HG03025 (cell line): ENCODE measurements around the gene B4GALT5.
"Not testable (repeated sequence)": the region's sequence is repeated elsewhere in the genome, so short reads cannot be mapped to it uniquely, and the experiment has no call there.

Experiments
- ATAC-seq: cut with Tn5 transposase; IDR thresholded peaks from one replicate; pipeline ENCODE4 v1.9.1; 2021; ENCODE audit warnings: mild to moderate bottlenecking, moderate library complexity; ENCODE audit not compliant: unreplicated experiment, low FRiP score

The B4GALT5 gene

DNA sequence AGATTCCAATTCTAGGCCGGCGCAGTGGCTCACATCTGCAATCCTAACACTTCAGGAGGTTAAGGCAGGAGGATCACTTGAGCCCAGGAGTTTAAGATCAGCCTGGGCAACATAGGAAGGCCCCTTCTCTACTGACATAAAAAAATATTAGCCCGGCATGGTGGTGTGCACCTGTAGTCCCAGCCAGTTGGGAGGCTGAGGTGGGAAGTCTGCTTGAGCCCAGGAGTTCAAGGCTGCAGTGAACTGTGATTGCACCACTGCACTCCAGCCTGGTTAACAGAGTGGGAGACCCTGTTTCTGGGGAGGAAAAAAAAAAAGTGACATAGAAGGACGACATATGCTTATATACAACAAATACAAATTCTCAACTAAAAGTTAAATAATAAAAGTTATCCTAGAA, 30.9 kb downstream of the B4GALT5 start:
- no peak for ATAC-seq

DNA sequence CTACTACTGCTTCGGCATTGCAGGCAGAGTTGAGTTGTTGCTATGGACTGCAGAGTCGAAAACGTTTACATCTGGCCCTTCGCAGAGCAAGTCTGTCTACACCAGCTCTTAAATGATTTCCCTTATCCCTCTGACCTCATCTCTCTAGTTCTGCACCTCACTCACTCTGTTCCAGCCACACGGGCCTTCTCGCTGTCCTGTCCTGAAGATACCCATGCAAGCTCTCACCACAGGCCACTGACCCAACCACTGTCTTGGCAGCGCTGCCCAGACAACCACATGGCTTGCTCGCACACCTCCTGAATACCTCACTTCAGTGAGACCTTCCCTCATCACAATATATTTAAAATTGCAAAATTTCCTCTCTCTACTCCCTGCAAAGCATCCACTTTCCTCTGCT, 31.4 kb downstream of the B4GALT5 start:
- no peak for ATAC-seq

DNA sequence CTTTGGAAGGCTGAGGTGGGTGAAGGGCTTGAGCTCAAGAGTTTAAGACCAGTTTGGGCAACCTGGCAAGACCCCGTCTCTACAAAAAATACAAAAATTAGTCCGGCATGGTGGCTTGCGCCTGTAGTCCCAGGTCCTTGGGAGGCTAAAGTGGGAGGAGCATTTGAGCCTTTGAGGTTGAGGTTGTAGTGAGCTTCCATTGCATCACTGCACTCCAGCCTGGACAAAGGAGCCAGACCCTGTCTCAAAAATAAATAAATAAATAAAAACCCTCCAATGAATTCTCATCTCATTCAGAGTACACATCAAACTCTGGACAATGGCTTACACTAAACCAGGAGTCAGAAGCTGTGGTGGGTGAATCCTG, 31.8 kb downstream of the B4GALT5 start:
- no peak for ATAC-seq

DNA sequence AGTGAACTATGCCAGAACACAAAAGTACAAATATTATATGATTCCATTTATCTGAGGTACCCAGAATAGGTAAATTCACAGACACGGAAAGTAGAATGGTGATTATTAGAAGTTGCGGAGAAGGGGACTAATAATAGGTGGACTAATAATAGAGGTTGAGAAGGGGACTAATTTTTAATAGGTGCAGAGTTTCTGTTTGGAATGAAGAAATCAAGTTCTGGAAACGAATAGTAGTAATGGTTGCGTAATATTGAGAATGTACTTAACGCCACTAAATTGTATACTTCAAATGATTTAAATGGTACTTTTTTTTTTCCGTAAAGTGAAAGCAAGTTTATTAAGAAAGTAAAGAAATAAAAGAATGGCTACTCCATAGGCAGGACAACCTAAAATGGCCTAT, 33.2 kb downstream of the B4GALT5 start:
- ATAC-seq: no peak

DNA sequence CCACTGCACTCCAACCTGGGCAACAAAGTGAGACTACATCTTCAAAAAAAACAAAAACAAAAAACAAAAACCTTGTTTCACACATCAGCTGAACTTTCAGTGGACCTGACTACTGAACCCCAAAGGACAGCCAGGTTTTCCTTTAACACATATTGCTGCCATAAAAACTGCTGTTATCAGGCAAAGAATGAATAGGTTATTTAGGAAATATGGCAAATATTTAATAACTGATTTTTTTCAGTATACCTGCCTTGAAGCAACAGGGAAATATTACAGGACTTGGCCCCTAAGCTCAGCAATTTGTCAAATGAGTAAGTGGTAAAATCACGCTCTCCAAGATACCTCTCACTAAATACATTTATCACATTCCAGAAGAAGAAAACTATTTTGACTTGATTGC, 34.0 kb downstream of the B4GALT5 start:
- ATAC-seq: no peak

DNA sequence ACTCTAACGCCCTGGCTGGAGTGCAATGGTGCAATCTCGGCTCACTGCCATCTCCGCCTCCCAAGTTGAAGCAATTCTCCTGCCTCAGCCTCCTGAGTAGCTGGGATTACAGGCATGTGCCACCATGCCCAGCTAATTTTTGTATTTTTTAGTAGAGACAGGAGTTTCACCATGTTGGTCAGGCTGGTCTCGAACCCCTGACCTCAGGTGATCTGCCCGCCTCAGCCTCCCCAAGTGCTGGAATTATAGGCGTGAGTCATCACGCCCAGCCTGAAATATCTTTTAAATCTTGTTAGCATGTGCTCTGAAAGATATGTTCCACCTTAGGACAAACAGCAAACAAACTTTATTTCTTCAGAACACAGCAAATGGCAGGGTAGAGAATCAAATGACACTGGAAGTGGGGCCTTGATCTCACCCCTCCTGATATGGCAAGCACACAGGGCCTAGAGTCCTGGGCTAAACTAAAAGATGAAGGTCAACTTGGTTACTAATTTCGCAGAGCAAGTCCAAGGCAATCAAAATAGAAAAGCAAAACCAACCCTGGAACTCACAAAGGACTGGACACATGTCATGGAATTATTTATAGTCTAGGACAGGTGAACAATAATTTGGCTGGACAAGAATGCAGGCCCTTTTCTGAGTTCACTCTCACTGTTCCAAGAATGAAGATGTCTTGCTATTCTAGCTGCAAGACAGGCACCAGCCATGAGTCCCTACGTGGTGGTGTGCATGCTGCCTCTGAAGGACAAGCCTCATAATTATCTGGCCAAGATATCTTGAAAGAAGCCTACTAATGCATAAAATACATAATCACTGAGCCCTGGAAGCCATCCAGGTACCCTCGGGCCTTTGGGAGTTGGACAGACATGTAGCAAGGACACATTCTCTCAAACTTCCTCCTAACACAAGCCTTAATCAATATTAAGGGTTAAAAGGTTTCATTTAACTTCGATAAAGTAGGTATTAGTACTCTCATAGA, 35.6 kb downstream of the B4GALT5 start:
- no peak for ATAC-seq

DNA sequence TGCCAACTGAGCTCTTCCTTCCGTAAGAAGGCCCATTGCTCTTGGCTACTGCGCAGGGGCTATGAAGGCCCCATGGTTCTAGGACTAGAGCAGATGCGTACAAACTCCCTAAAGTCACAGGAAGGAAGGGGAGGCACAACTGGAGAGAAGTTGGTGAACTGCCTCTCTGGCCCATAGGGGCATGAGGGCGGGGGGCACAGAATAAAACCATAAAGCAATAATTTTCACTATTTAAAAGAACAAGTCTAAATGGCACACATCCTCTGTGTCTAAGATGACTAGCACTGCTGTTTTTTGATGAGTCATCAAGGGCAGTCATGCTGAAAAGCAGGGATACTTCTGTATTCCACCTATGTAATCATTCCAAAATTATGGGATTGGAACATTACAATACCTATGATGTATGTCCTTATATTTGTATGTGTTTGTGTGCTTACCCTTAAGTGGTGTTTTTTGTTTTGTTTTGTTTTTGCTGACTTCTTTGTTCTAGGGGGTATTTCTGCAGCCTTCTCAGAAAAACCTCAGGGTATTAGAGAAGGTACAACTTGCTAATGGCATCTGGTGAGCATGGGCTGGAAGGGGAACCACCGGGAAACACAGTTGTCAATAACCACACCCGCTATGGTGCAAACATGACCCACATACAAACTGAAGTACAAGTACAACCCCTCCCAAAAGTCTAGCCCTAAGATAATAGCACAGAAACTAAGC, 36.9 kb downstream of the B4GALT5 start:
- peak; percentile 54 for ATAC-seq

DNA sequence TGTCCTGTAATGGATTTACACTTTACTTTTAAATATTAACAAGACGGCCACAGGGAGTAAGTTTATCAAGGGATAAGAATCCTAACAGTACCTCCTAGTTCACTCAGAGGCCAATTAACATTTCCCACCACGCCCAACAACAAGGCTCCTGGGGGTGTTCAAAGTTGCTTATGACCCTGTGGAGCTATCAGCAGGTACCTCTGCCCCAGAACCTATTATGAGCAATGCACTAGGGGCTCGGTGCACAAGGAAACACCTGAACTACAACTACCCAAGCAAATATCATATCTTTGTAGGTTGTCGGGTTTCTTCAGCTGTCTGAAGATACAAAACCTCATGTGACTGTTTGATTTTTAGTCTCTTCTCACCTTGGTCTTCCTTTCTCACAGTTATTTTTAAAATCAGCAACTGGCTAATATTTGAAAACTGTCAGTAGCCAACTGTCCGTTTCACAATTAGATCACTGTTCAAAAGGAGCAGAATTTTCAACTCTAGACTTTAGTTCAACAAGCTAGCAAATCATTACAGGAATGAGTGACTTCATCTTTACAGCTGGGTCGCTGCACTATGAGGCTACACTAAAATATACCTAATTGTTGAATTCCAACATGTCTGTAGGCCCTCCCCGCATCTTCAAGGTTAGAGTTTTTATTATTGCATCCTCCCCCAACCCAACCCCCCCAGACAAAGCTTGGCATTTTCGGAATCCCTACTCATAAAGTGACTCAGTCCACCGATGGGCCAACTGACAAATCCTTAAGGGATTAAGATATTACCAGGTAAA, 38.1 kb downstream of the B4GALT5 start:
- ATAC-seq: no peak

DNA sequence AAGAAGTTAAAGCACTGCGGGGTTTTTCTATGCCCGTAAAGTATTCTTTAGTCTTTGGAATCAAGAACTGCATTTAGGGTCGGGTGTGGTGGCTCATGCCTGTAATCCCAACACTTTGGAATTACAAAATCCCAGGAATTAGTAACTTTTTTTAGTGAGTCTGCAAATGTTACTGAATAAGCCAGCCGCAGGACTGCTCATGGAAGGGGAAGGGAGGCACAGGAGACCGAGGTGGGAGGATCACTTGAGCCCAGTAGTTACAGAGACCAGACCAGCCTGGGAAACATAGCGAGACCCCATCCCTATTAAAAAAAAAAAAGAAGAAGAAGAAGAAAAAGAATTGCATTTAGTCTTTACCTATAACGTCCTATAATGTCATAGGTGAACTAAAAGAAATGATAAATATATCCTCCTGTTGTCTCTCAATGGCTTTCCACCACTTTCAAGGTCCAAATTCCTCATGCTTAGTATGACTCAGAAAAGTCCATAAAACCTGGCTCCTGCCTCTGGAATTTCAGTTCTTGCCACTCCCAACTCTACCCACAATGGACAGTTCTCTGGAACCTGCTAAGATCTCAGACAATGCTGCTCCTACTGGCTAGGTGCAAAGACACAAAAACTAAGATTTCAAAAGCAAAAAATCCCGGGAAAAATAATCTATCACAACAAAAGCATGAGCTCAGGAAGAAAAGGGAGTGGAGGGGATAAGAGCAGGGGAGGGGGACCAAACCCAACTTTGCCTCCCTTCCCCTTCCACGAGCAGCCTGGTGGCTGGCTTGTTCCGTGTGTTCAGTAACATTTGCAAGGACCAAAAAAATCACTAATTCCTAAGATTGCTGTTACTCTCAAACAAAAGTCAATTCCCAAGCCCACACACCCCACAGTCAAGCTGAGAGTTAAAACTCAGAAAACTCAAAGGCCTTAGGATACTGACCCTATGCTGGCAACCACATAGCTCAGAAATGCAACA, 39.0 kb downstream of the B4GALT5 start:
- ATAC-seq: no peak

DNA sequence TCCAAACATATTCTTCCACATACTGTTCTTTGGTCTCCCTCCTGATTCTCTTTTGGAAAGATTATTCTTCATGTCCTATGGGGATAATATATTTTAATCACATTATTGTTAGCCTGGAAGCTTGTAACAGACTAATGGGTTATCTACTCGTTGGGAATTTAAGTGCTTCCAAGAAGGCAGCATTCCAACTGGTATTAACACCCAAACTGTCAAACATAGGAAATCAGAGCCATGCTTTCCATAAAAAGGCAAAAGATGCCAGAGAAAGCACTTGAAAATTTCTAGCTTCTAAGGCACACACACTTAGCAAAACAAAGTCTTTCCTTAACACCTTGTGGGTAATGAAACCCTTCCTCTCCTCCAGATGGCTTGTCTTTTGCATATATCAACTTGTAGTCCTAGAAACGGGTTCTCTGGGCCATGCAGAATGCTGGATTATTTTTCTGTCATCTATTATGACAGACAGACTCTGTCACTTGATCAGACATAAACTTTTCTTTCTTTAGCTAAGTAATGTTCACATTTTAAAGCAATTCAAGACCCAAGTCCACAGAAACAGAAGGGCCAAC, 41.5 kb downstream of the B4GALT5 start:
- no peak for ATAC-seq

DNA sequence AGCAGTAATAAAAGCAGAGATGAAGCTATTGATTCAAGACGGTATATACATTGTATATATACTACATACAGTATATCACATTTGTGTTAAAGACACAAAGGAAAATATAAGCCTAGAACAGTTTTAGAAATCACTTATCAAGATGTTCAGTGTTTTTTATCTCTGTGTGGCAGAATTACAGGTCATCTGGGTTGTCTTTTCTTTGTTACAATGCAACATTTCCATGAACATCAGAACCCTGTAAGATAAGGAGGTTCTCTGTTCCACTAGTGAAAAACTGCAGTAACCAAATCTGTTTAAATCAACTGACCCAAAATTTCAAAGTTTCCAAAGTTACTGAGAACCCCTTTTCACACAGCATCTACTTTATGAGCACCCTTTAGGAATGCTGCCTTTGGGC, 42.2 kb downstream of the B4GALT5 start:
- no peak for ATAC-seq

DNA sequence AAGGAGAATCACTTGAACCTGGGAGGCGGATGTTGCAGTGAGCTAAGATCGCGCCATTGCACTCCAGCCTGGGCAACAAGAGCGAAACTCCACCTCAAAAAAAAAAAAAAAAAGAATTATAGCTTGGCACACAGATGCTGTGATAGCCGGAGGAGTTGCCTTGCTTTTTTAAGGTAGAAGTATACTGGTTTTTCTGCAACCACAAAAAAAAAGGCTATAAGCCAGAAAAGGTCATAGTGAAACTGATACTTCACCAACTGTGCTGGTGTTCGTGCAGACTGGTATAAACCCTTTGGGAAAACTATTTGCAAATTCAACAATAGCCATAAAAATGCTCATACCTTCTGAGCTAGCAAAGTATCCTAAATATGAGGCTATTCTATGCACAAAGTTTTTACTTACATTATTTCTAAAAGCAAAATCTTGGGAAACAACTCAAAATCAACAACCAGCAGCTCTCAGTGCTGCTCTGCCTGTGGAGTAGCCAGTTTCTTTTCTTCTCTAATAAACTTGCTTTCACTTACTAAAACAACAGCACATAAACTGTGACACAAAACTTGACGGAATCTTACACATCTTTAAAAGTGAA, 44.0 kb downstream of the B4GALT5 start:
- no peak for ATAC-seq

DNA sequence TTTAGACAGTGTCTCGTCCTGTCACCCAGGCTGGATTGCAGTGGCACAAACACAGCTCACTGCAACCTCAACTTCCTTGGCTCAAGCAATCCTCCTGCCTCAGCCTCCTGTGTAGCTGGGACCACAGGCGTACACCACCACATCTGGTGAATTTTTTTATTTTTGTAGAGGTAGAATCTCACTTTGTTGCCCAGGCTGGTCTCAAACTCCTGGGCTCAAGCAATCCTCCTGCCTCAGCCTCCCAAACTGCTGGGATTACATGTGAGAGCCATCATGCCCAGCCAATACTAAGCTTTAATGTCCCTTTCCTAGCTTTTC, 44.8 kb downstream of the B4GALT5 start:
- not testable (repeated sequence) for ATAC-seq

DNA sequence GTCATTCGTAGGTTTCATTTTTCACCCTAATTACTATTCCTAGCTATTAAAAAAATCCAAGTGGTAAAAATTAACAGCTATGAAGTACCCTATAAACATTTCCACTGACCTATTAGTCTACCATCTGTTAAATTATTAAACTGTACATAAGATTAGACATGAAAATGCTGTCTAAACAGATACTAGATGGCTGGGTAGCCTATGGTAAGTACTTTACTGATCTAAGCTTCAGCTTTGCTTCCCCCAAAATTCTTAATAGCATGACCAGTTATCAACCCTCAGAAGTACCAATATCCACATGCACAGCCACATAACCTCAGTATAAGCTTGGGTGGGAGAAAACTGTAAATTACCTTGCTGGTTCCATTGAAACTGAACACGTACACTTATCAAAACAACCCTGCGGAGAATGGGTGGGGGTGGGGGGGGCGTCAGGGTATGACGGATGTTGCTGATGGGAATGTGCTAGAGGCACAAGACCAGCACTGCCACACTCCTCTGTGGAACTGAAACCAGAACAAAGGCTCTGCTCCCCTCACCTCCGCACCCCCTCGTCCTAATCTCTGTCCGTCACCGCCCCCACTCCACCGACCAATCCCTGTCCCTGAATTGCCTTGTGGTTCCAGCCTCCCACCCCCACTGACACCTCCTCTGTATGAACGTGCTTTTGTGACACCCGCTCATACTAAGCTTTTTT, 45.3 kb downstream of the B4GALT5 start:
- ATAC-seq: peak; percentile 69

DNA sequence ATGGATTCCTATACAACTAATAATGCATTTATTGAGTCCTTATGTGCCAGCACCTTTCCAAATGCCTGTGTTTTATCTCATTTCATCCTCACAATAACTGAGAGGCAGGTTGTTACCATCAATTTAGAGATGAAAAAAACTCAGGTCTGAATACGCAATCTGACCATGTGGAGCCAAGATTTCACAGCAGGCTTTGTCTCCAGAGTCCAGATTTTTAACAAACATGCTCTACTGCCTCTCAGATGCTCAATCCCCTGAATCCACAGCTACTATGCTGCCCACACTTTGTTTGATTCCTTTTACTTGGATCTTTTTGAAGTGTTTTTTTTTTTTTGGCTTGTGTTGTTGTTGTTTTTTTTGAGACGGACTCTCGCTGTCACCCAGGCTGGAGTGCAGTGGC, 46.8 kb downstream of the B4GALT5 start:
- no peak for ATAC-seq

DNA sequence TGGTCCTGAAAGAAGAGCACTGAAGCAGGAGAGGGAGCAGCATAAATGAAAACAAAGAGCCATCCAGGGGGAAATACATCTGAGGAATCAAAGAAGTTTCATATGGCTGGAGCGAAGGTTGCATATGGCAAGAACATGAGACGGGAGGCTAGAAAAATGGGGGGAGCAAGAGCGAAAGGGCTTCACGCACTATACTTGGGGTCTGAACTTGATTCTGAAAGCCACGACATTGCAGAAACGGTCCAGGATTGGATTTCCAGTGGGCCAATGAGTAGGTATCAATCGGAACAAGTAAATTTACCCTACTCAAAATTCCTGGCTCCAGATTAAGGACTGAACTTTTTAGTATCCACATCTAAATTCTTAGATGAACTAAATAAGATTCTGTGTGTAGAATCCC, 47.9 kb downstream of the B4GALT5 start:
- no peak for ATAC-seq

DNA sequence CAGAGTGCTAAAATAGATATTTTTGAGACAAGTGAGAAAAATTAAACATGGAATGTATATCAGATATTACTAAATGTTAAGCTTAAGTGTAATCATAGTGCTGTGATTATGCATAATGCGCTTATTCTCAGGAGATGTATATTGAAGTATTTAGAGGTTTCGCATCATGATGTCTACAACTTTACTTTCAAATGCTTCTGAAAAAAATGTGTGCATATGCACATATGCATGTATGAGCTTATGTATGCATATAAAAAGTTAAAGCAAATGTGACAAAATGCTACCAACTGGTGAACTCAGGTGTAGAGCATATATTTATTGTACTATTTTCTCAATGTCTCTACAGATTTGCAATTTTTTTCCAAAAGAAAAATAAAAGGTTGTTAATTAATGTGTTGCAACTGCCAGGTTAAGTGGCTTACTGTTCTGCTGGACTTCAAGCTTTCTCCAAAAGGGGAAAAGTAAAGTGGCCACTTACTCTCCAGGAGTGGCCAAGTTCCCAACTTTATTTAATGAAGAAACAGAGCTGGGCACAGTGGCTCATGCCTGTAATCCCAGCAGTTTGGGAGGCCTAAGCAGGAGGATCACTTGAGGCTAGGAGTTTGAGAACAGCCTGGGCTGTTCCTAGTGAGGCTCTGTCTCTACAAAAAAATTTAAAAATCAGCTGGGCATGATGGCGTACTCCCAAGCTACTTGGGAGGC, 48.9 kb downstream of the B4GALT5 start:
- no peak for ATAC-seq

DNA sequence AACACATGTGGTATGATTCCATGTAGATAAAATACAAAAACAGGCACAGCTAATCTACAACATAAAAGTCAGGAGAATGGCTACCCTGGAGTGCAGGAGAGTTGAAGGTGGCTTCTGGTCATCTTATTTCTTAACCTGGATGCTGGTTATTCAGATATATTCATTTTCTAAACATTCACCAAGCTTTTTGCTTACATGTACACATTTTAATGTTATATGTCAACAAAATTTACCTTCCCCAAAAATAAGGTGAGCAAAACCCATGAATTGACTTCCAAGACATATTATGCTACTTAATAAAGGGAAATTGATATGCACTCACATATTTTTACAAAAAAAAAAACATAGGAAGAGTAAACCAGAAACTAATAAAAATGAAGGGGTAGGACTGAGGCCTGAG, 50.6 kb downstream of the B4GALT5 start:
- ATAC-seq: no peak
